ENCODE measurements around the gene KLHL22. TPM values are rescaled to one million over a fixed set of nuclear protein-coding genes. Genes with fewer than 3 reads are reported as not detected.
"Not testable (repeated sequence)": the region's sequence is repeated elsewhere in the genome, so short reads cannot be mapped to it uniquely, and the experiment has no call there.

KLHL22 gene
- total and polyA plus RNA-seq, 2 experiments from 2014 or later = 23.6 to 38.0 TPM

GRCh38 chr22:20395181-20395906 is 100.3 kb downstream of the KLHL22 start:
- WGBS (ENCODE audit: low lambda C conversion rate, missing lambda C conversion rate) = 77% methylated on average over 20 of the region's 20 CpGs
- H3K36me3 ChIP-seq (replicated peaks; ENCODE audit: insufficient read depth, low read depth) = no peaks in the 10 kb centered on the region
- no peak for DNase-seq (ENCODE audit: low spot score)
- H3K4me3 ChIP-seq = no peak overlapping the region
- no peaks in the 10 kb centered on the region for H3K9me2 ChIP-seq (replicated peaks; ENCODE audit: insufficient read depth)
- no peak overlapping the region for H2AFZ ChIP-seq
- no peak overlapping the region for H3K27ac ChIP-seq
- H3K79me2 ChIP-seq = peaks cover 59% of the 10 kb centered on the region
- peak overlapping the region; percentile 82 for H3K4me2 ChIP-seq
- peaks cover 6% of the 10 kb centered on the region for H4K20me1 ChIP-seq (ENCODE audit: insufficient read depth, poor library complexity, severe bottlenecking)
- H3K27me3 ChIP-seq = no peaks in the 10 kb centered on the region
- H3K9me3 ChIP-seq (ENCODE audit: low read depth) = no peaks in the 10 kb centered on the region
- TF ChIP-seq EZH2phosphoT487 (IDR thresholded peaks at IDR 0.05; ENCODE audit: low read depth, severe bottlenecking, unreplicated experiment) = no peak
- no peak for TF ChIP-seq EZH2 (IDR thresholded peaks at IDR 0.05; ENCODE audit: borderline replicate concordance)
- TF ChIP-seq CTCF (IDR thresholded peaks at IDR 0.05; ENCODE audit: poor library complexity) = no peak
- peaks cover 28% of the 10 kb centered on the region for H3K4me1 ChIP-seq (ENCODE audit: insufficient read depth)

- Histone ChIP-seq H2AFZ (peak within 1 kb of the TSS; percentile 90), H3K27me3 (no peaks in the 10 kb centered on the region), H3K36me3 (replicated peaks; ENCODE audit: insufficient read depth, low read depth) (no peaks in the 10 kb centered on the region), H4K20me1 (ENCODE audit: insufficient read depth, poor library complexity, severe bottlenecking) (peaks cover 6% of the 10 kb centered on the region), H3K9me3 (ENCODE audit: low read depth) (no peaks in the 10 kb centered on the region), H3K4me3 (peak within 1 kb of the TSS; percentile 85), H3K9me2 (replicated peaks; ENCODE audit: insufficient read depth) (no peaks in the 10 kb centered on the region), H3K4me2 (peak within 1 kb of the TSS; percentile 82), H3K27ac (peak within 1 kb of the TSS; percentile 89), H3K79me2 (peaks cover 44% of the 10 kb centered on the region), H3K4me1 (ENCODE audit: insufficient read depth) (peaks cover 28% of the 10 kb centered on the region)
- TF ChIP-seq EZH2 (IDR thresholded peaks at IDR 0.05; ENCODE audit: borderline replicate concordance) = no peak
- no peak for TF ChIP-seq CTCF (IDR thresholded peaks at IDR 0.05; ENCODE audit: poor library complexity)
- no peak for TF ChIP-seq EZH2phosphoT487 (IDR thresholded peaks at IDR 0.05; ENCODE audit: low read depth, severe bottlenecking, unreplicated experiment)
- DNase-seq (ENCODE audit: low spot score) = peak; percentile 96
- WGBS (ENCODE audit: low lambda C conversion rate, missing lambda C conversion rate) = 5% methylated on average over 67 of the region's 71 CpGs
Measured at GRCh38 chr22:20393705-20394476, 101.7 kb downstream of the KLHL22 start, which contains the start of gene ZNF74. Gene ZNF74, plus strand, starts transcription at chr22:20394151. Its CDS starts 478 bp downstream, at chr22:20394629.

- Histone ChIP-seq H3K79me2 (peaks cover 37% of the 10 kb centered on the region), H3K27me3 (no peaks in the 10 kb centered on the region), H3K4me3 (no peak overlapping the region), H3K9me2 (replicated peaks; ENCODE audit: insufficient read depth) (no peaks in the 10 kb centered on the region), H3K9me3 (ENCODE audit: low read depth) (no peaks in the 10 kb centered on the region), H4K20me1 (ENCODE audit: insufficient read depth, poor library complexity, severe bottlenecking) (peaks cover 6% of the 10 kb centered on the region), H3K36me3 (replicated peaks; ENCODE audit: insufficient read depth, low read depth) (no peaks in the 10 kb centered on the region), H3K4me2 (peak overlapping the region; percentile 82), H2AFZ (peak overlapping the region; percentile 90), H3K4me1 (ENCODE audit: insufficient read depth) (peaks cover 28% of the 10 kb centered on the region), H3K27ac (peak overlapping the region; percentile 89)
- 95% methylated on average over 23 of the region's 23 CpGs for WGBS (ENCODE audit: low lambda C conversion rate, missing lambda C conversion rate)
- no peak for DNase-seq (ENCODE audit: low spot score)
- no peak for TF ChIP-seq CTCF (IDR thresholded peaks at IDR 0.05; ENCODE audit: poor library complexity)
- no peak for TF ChIP-seq EZH2 (IDR thresholded peaks at IDR 0.05; ENCODE audit: borderline replicate concordance)
- no peak for TF ChIP-seq EZH2phosphoT487 (IDR thresholded peaks at IDR 0.05; ENCODE audit: low read depth, severe bottlenecking, unreplicated experiment)
Measured at GRCh38 chr22:20392983-20393704, 102.5 kb downstream of the KLHL22 start.

GRCh38 chr22:20392365-20392881 is 103.2 kb downstream of the KLHL22 start:
- H3K9me2 ChIP-seq (replicated peaks; ENCODE audit: insufficient read depth); H3K4me2 ChIP-seq; H3K9me3 ChIP-seq (ENCODE audit: low read depth); H4K20me1 ChIP-seq (ENCODE audit: insufficient read depth, poor library complexity, severe bottlenecking); H3K4me3 ChIP-seq; H3K27ac ChIP-seq; DNase-seq (ENCODE audit: low spot score); H3K27me3 ChIP-seq; H3K36me3 ChIP-seq (replicated peaks; ENCODE audit: insufficient read depth, low read depth); H2AFZ ChIP-seq: not testable (repeated sequence)
- WGBS (ENCODE audit: low lambda C conversion rate, missing lambda C conversion rate) = 98% methylated on average over 28 of the region's 53 CpGs
- Histone ChIP-seq H3K4me1 (ENCODE audit: insufficient read depth) (peaks cover 28% of the 10 kb centered on the region), H3K79me2 (peaks cover 30% of the 10 kb centered on the region)

Measured in hepatocyte (in vitro differentiated cells).